Fibroblast of upper back skin (primary cell): Measurements from ENCODE around the gene HNMT.
"Not testable (repeated sequence)": the region's sequence is repeated elsewhere in the genome, so short reads cannot be mapped to it uniquely, and the experiment has no call there.

Experiments used
- DNase-seq: peaks from one replicate; pipeline ENCODE4 v3.0.0-alpha.2; 2013

Gene HNMT

GRCh38 chr2:137964066-137964858, at the start of gene HNMT:
HNMT (plus strand) TSS chr2:137964473; CDS start chr2:137964492, 19 bp downstream.
- peak; percentile 68 for DNase-seq

DNA sequence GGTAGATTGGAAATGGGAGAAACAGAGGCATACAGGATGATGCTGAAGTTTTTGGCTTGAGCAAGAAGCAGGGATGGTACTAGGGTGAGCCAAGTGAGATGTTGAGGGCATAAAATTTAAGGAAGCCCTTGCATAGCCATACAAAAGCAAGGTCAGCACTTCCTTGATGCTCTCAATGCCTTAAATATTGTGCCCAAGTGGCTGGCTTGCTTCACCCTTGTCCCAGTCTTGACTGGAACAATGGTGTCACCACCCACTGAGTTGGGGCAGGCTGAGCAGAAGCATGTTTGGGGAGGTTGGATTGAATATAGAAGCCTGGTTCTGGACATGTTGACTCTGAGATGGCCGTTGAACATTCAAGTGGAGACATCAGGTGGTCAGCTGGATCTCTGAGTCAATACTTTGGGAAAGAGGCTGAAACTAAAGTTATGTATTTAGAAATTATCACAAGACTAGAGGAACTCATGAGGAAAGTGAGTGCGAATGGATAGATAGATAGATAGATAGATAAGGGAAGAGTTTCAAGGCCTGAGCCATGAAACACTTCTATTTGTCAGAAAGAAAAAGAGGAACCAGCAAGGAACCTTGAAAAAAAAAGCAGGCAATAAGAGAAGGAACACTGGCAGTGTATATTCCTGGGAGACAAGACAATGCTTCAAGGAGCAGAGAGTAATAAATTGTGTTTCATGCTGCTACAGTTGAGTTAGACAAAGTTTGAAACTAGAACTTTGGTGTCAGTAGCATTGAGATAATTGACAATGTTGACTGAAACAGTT, 43.0 kb upstream of the HNMT start:
- no peak for DNase-seq

- DNase-seq: not testable (repeated sequence)
Measured at GRCh38 chr2:137922171-137922570, 42.1 kb upstream of the HNMT start.

DNA sequence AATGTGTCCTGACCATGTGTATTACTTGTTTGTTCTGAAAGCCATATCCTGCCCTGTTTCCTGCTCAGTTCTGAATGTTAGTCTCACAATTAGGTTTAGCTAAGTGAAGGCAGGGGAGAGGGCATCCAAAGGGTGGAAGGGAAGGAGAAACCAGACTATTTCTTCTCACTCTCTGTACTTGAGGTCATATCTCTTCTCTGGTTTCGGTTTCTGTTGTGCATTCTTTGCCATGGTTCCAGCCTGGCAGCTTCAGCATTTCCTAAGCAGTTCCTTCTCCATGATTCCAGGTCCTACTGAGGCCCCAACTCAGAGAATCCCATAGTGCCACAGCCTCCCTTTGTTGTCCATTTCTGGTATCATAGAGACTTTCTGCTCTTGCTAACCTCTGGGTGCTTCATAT, 40.3 kb upstream of the HNMT start:
- no peak for DNase-seq

DNA sequence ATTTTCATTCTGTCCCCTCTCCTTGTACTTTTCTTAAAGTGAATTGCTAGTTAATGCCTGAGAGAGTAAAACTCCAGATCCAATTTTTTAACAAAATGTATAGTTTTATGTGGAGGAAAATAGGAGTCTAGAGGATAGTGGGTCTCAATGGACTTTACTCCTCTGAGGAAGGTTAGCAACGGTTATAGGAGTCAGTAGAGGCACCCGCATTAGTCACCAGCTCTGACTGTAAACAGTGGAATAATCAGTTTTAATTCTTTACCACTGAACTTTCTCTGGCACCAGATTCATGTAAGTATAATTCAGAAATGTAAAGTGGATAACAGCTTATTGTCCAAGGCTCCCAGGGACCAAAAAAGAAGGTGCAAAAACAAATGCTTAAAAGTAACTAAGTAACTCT, 38.7 kb upstream of the HNMT start:
- no peak for DNase-seq

DNA sequence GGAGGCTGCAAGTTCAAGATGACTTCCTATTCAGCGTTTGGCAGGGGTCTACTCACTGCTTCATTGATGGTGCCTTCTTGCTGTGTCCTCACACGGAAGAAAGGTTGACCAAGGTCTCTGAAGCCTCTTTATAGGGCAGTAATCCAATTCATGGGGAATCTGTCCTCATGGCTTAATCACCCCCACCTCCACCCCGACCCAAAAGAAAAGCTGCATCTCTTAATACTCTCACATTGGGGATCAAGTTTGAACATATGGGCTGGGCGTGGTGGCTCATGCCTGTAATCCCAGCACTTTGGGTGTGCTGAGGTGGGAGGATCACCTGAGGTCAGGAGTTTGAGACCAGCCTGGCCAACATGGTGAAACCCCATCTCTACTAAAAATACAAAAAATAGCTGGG, 36.4 kb upstream of the HNMT start:
- DNase-seq: no peak

GRCh38 chr2:137928547-137929518, 35.4 kb upstream of the HNMT start:
- DNase-seq: peak; percentile 96

- no peak for DNase-seq
Measured at GRCh38 chr2:137929519-137929916, 34.8 kb upstream of the HNMT start.

DNA sequence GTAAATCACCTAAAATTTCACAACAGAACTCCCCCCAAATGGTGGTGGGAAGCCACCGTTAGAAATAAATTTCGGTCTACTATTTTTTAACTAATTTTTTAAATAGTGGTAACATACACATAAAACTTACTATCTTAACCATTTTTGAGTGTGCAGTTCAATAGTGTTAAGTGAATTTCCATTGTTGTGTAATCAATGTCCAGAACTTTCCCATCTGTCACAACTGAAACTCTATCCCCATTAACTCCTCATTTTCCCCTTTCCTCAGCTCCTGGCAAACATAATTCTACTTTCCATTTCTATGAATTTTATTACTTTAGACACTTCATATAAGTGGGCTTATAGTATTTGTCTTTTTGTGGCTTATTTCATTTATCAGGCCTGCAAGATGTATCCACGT, 34.1 kb upstream of the HNMT start:
- DNase-seq: no peak

GRCh38 chr2:137935591-137935990, 28.7 kb upstream of the HNMT start:
- DNase-seq: no peak

- no peak for DNase-seq
Measured at GRCh38 chr2:137937246-137937645, 27.0 kb upstream of the HNMT start.

DNA sequence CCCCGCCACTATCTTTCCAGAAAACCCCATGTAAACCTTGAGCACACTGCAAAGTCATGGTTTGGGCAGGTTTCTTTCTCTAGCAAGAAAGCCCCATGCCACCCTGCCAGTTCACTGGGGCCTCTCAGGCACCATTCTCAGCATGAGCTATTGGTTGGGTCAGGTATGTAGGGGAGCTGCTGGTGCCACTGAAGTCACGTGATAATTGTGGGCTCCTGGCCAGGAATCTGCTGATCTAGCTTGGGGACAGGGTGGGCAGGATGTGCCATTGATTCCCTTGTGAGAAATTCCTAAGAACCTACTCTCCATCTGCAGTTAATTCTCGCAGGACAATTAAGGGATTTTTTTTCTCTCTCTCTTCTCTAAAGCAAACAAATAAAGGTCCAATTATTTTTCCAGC, 26.5 kb upstream of the HNMT start:
- no peak for DNase-seq

GRCh38 chr2:137938204-137938603, 26.1 kb upstream of the HNMT start:
- DNase-seq: peak; percentile 79

DNA sequence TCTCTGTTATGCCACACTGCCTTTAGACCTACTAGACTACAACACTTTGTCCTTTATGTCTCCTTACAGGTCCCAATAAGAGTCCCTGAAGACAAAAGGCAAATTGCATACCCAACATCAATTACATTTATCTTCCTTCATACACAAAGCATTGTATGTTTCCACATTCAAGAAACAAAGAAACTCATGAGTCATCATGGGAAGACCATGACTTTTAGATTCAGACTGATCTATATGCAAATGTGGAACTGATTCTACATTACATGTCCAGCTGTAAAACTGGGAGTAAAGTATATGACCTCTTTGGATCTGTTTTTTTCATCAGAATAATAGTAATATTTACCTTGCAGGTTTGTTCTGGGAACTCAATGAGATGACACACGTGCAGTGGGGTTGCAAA, 25.2 kb upstream of the HNMT start:
- no peak for DNase-seq

DNA sequence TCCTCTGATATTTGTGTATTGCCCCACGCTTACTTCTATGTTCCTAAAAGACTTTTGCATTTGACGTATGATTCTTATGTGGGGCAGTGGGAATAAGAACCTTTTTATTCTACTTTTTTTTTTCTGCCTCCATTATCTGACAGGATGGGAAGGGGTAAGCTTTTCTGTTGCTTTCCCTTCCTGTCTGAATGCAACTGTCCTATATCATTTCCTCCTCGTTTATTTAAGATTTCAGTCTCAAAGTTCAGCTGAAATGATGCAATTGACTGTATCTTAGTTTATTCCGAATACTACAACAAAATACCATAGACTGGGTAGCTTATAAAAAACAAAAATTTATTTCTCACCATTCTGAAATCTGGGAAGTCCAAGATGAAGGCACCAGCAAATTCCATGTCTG, 24.1 kb upstream of the HNMT start:
- no peak for DNase-seq

- DNase-seq: no peak
Measured at GRCh38 chr2:137942037-137942832, 22.0 kb upstream of the HNMT start.

GRCh38 chr2:137942833-137943677, 21.2 kb upstream of the HNMT start:
- no peak for DNase-seq

GRCh38 chr2:137943678-137944347, 20.5 kb upstream of the HNMT start:
- no peak for DNase-seq

GRCh38 chr2:137944714-137945113, 19.6 kb upstream of the HNMT start:
- no peak for DNase-seq

- no peak for DNase-seq
Measured at GRCh38 chr2:137945229-137945628, 19.0 kb upstream of the HNMT start.

GRCh38 chr2:137946227-137946626, 18.0 kb upstream of the HNMT start:
- no peak for DNase-seq
